ENCODE measurements around the gene ANGPTL2.

DNA sequence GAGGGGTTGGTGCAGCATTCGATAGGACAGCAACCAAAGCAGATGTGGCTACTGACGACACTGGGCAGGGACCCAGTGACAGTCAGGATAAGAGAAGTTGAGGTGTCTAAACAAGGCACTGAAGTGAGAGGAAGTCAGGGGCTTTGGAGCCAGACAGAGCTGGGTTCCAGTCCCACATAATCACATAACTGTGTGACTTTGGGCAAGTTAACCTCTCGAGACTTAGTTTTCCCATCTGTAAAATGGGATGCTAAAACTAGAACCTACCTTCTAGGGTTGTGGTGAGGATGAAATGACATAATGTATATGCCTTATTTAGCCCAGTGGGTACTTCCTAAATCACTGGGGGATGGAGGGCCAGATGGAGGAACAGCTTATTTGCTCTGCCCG, 3.1 kb downstream of the ANGPTL2 start:
- TF ChIP-seq, protein P1, sequence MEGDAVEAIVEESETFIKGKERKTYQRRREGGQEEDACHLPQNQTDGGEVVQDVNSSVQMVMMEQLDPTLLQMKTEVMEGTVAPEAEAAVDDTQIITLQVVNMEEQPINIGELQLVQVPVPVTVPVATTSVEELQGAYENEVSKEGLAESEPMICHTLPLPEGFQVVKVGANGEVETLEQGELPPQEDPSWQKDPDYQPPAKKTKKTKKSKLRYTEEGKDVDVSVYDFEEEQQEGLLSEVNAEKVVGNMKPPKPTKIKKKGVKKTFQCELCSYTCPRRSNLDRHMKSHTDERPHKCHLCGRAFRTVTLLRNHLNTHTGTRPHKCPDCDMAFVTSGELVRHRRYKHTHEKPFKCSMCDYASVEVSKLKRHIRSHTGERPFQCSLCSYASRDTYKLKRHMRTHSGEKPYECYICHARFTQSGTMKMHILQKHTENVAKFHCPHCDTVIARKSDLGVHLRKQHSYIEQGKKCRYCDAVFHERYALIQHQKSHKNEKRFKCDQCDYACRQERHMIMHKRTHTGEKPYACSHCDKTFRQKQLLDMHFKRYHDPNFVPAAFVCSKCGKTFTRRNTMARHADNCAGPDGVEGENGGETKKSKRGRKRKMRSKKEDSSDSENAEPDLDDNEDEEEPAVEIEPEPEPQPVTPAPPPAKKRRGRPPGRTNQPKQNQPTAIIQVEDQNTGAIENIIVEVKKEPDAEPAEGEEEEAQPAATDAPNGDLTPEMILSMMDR (IDR thresholded peaks at IDR 0.05; ENCODE audit: borderline replicate concordance, extremely low read depth, low read length, poor library complexity, severe bottlenecking), result no peak
- TF ChIP-seq EZH2 (IDR thresholded peaks at IDR 0.05; ENCODE audit: borderline replicate concordance, low read depth, low read length, severe bottlenecking), result no peak

Data from DND-41 (cell line).